ENCODE data around the gene ENO3. TPM values are rescaled to one million over a fixed set of nuclear protein-coding genes. Genes with fewer than 3 reads are reported as not detected.

The ENO3 gene
- total RNA-seq, 2 experiments from 2014 or later, result 31.3 to 34.0 TPM

GRCh38 chr17:4944163-4944553 is 6.8 kb upstream of the ENO3 start:
- CTCF ChIA-PET, result interaction anchor here (0.7 kb wide), 1 partner anchor 35 kb away, joined by 3 read pairs; no protein-coding TSS in a partner anchor
- DNase-seq (peak; percentile 75), ATAC-seq (peak; percentile 17)
- intact Hi-C loops (cut with micrococcal nuclease), result loop anchor here (2.0 kb wide), 1 partner anchor 23 kb away; the partner anchor contains the start of gene SPAG7
- no peak for TF ChIP-seq CTCF (IDR thresholded peaks at IDR 0.05)
- peak overlapping the region; percentile 97 for H3K4me3 Mint-ChIP-seq
- H3K4me1 Mint-ChIP-seq (ENCODE audit: low read depth), result peaks cover 45% of the 10 kb centered on the region
- no peaks in the 10 kb centered on the region for H3K27me3 Mint-ChIP-seq
- H3K27ac Mint-ChIP-seq, result peak overlapping the region; percentile 99
- peaks cover 77% of the 10 kb centered on the region for H3K36me3 Mint-ChIP-seq (ENCODE audit: low read depth)
- POLR2A ChIA-PET, result interaction anchor here (1.0 to 20.8 kb wide), 7 partner anchors 8 to 44 kb away, joined by 3 to 627 read pairs (median 8); partner anchors contain the start of genes CHRNE and SPAG7
- H3K9me3 Mint-ChIP-seq, result no peaks in the 10 kb centered on the region

- peaks cover 45% of the 10 kb centered on the region for H3K4me1 Mint-ChIP-seq (ENCODE audit: low read depth)
Measured at GRCh38 chr17:4944554-4945175, 6.3 kb upstream of the ENO3 start.

GRCh38 chr17:4945176-4945943 is 5.6 kb upstream of the ENO3 start:
- ChIA-PET POLR2A (interaction anchor here (1.0 to 20.8 kb wide), 8 partner anchors 9 to 52 kb away, joined by 3 to 627 read pairs (median 7); partner anchors contain the start of genes CHRNE, INCA1, KIF1C and SPAG7), CTCF (interaction anchor here (1.4 to 2.8 kb wide), 4 partner anchors 22 to 42 kb away, joined by 3 to 8 read pairs (median 6); partner anchors contain the start of genes CHRNE and SPAG7)
- Mint-ChIP-seq H3K4me1 (ENCODE audit: low read depth) (peaks cover 45% of the 10 kb centered on the region), H3K27ac (peak overlapping the region; percentile 99), H3K36me3 (ENCODE audit: low read depth) (peaks cover 73% of the 10 kb centered on the region), H3K9me3 (no peaks in the 10 kb centered on the region), H3K27me3 (no peaks in the 10 kb centered on the region), H3K4me3 (peak overlapping the region; percentile 97)
- intact Hi-C loops (cut with micrococcal nuclease), result loop anchor here (2.0 kb wide), 1 partner anchor 21 kb away; the partner anchor contains the start of gene SPAG7
- ATAC-seq (peak; percentile 37), DNase-seq (peak; percentile 95)
- TF ChIP-seq CTCF (IDR thresholded peaks at IDR 0.05), result no peak

More at GRCh38 chr17:4944554-4945175, 6.3 kb upstream of the ENO3 start:
- Mint-ChIP-seq H3K9me3 (no peaks in the 10 kb centered on the region), H3K27me3 (no peaks in the 10 kb centered on the region), H3K27ac (peak overlapping the region; percentile 99), H3K36me3 (ENCODE audit: low read depth) (peaks cover 76% of the 10 kb centered on the region), H3K4me3 (peak overlapping the region; percentile 97)
- no peak for ATAC-seq
- no peak for TF ChIP-seq CTCF (IDR thresholded peaks at IDR 0.05)
- CTCF ChIA-PET, result no interaction called here
- DNase-seq, result peak; percentile 64
- intact Hi-C loops (cut with micrococcal nuclease), result loop anchor here (2.0 kb wide), 1 partner anchor 22 kb away; the partner anchor contains the start of gene SPAG7
- POLR2A ChIA-PET, result interaction anchor here (1.0 to 20.8 kb wide), 8 partner anchors 8 to 53 kb away, joined by 3 to 627 read pairs (median 7); partner anchors contain the start of genes CHRNE, INCA1, KIF1C and SPAG7

GRCh38 chr17:4945944-4946280 is 5.0 kb upstream of the ENO3 start:
- ChIA-PET POLR2A (interaction anchor here (1.0 to 20.8 kb wide), 8 partner anchors 9 to 85 kb away, joined by 3 to 627 read pairs (median 8); partner anchors contain the start of genes CAMTA2, INCA1, KIF1C and SPAG7), CTCF (interaction anchor here (0.7 to 2.8 kb wide), 5 partner anchors 21 to 85 kb away, joined by 3 to 8 read pairs (median 5); partner anchors contain the start of genes CHRNE and SPAG7)
- TF ChIP-seq CTCF (IDR thresholded peaks at IDR 0.05), result no peak
- H3K9me3 Mint-ChIP-seq, result no peaks in the 10 kb centered on the region
- ATAC-seq (no peak), DNase-seq (no peak)
- no peaks in the 10 kb centered on the region for H3K27me3 Mint-ChIP-seq
- intact Hi-C loops (cut with micrococcal nuclease), result loop anchor here (2.0 kb wide), 1 partner anchor 21 kb away; the partner anchor contains the start of gene SPAG7
- H3K4me1 Mint-ChIP-seq (ENCODE audit: low read depth), result peaks cover 48% of the 10 kb centered on the region
- H3K36me3 Mint-ChIP-seq (ENCODE audit: low read depth), result peaks cover 67% of the 10 kb centered on the region
- peak overlapping the region; percentile 97 for H3K4me3 Mint-ChIP-seq
- H3K27ac Mint-ChIP-seq, result peak overlapping the region; percentile 99
